ENCODE measurements around the gene SEPTIN5.

The SEPTIN5 gene

GRCh38 chr22:19764636-19765476 is 50.6 kb downstream of the SEPTIN5 start:
- TF ChIP-seq CTCF (IDR thresholded peaks at IDR 0.05; ENCODE audit: control insufficient read depth, insufficient read depth, low read depth, low read length, missing control alignments): no peak
- no peak overlapping the region for H3K4me3 ChIP-seq (ENCODE audit: control insufficient read depth, low read depth, low read length)
- no peak for DNase-seq (ENCODE audit: low read depth)

GRCh38 chr22:19765477-19766239 is 51.4 kb downstream of the SEPTIN5 start:
- H3K4me3 ChIP-seq (ENCODE audit: control insufficient read depth, low read depth, low read length): no peak overlapping the region
- DNase-seq (ENCODE audit: low read depth): no peak
- TF ChIP-seq CTCF (IDR thresholded peaks at IDR 0.05; ENCODE audit: control insufficient read depth, insufficient read depth, low read depth, low read length, missing control alignments): no peak

GRCh38 chr22:19766240-19766510 is 51.9 kb downstream of the SEPTIN5 start:
- no peak for TF ChIP-seq CTCF (IDR thresholded peaks at IDR 0.05; ENCODE audit: control insufficient read depth, insufficient read depth, low read depth, low read length, missing control alignments)
- no peak overlapping the region for H3K4me3 ChIP-seq (ENCODE audit: control insufficient read depth, low read depth, low read length)
- no peak for DNase-seq (ENCODE audit: low read depth)

- no peak for DNase-seq (ENCODE audit: low read depth)
- H3K4me3 ChIP-seq (ENCODE audit: control insufficient read depth, low read depth, low read length): peak overlapping the region; percentile 8; the same call in 1 of the 2 replicates
- TF ChIP-seq CTCF (IDR thresholded peaks at IDR 0.05; ENCODE audit: control insufficient read depth, insufficient read depth, low read depth, low read length, missing control alignments): peak; percentile 33
These were observed 52.5 kb downstream of the SEPTIN5 start for GRCh38 chr22:19766511-19767426.

GRCh38 chr22:19767427-19768341 is 53.4 kb downstream of the SEPTIN5 start:
- H3K4me3 ChIP-seq (ENCODE audit: control insufficient read depth, low read depth, low read length): no peak overlapping the region
- no peak for DNase-seq (ENCODE audit: low read depth)
- no peak for TF ChIP-seq CTCF (IDR thresholded peaks at IDR 0.05; ENCODE audit: control insufficient read depth, insufficient read depth, low read depth, low read length, missing control alignments)

Measured in AG09309 (cell line).